OCI-LY3 (cell line): ENCODE results near the gene TSPAN19.

Experiments used
- EZH2phosphoT487 ChIP-seq: fragments of 200-600 bp; shearing (Covaris generic); IDR thresholded peaks from 2 replicates; pipeline ENCODE4 v1.6.1; 2018; ENCODE audit warnings: antibody characterized with exemption, mixed run types, low read depth
- TF ChIP-seq, protein P1 (sequence below): fragments of 200-600, 300-600 bp; sonication (generic); IDR thresholded peaks from 2 replicates; pipeline ENCODE4 v1.5.1; 2014; ENCODE audit warnings: antibody characterized with exemption, low read length, low read depth

DNA sequence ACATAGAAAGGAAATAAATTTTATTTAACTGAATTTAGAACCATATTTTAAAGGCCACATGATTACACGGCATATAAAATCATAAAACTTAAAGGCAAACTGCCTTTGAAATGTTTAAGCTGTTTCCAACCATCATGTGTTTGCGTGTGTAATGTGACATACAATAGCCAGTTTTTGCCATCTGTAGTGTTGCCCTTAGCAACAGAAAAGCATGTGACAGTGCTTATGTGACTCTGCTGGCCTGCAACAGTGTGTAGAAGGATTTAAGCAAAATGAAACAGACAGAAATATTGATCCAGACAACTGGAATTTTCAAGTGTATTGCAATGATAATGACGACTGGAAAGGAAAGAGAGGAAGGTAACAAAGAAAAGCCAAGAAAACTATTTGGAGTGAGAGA, 49.5 kb downstream of the TSPAN19 start:
- TF ChIP-seq, protein P1, sequence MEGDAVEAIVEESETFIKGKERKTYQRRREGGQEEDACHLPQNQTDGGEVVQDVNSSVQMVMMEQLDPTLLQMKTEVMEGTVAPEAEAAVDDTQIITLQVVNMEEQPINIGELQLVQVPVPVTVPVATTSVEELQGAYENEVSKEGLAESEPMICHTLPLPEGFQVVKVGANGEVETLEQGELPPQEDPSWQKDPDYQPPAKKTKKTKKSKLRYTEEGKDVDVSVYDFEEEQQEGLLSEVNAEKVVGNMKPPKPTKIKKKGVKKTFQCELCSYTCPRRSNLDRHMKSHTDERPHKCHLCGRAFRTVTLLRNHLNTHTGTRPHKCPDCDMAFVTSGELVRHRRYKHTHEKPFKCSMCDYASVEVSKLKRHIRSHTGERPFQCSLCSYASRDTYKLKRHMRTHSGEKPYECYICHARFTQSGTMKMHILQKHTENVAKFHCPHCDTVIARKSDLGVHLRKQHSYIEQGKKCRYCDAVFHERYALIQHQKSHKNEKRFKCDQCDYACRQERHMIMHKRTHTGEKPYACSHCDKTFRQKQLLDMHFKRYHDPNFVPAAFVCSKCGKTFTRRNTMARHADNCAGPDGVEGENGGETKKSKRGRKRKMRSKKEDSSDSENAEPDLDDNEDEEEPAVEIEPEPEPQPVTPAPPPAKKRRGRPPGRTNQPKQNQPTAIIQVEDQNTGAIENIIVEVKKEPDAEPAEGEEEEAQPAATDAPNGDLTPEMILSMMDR = no peak
- TF ChIP-seq EZH2phosphoT487 = no peak
